B cell (primary cell): ENCODE results near the gene KCNQ2. TPM values are rescaled to one million over a fixed set of nuclear protein-coding genes. Genes with fewer than 3 reads are reported as not detected.
A peak's percentile ranks its signal among the peaks of the same experiment; 100 is the strongest.

Source experiments
- ATAC-seq: fragments of 200-7000 bp; cut with Tn5 transposase; one replicate; pipeline ENCODE4 v1.10.0; 2021; ENCODE audit warnings: low read depth, mild to moderate bottlenecking, moderate number of reproducible peaks, moderate library complexity
- CTCF ChIA-PET: fragments of 350-600 bp; sonication (Branson Sonifier 250); formaldehyde crosslinking; loops from one replicate; lab custom pipeline; 2021; ENCODE audit warnings: antibody characterized with exemption, inconsistent platforms; lab: Charles Lee
- POLR2A ChIA-PET: fragments of 350-600 bp; sonication (Branson Sonifier 250); formaldehyde crosslinking; loops from one replicate; lab custom pipeline; 2021; ENCODE audit warnings: antibody characterized with exemption; lab: Charles Lee
- DNase-seq: peaks from one replicate; pipeline ENCODE4 v3.0.0; 2013
- H2AFZ ChIP-seq: 2 replicates; pipeline ENCODE4 v1.6.1; 2012; ENCODE audit warnings: mild to moderate bottlenecking, low read depth, low read length; ENCODE audit not compliant: insufficient read depth, poor library complexity, severe bottlenecking
- H3K27ac ChIP-seq, 2 donors: 1 replicate in 1 of 2; 2 replicates in 1 of 2; pipeline ENCODE4 v1.5.1; 2012 to 2013; ENCODE audit warnings: low read length in 2 of 2, mild to moderate bottlenecking in 2 of 2, moderate library complexity in 1 of 2
- H3K27me3 ChIP-seq, 4 experiments: fragments of 200-600 bp in 1 of 4; sonication (generic) in 1 of 4; replicated peaks in 1 of 4; 1 replicate in 2 of 4; 2 replicates in 2 of 4; pipeline versions ENCODE4 v1.6.1 to v1.7.0; 2013 to 2016; ENCODE audit warnings: low read length in 3 of 4, mild to moderate bottlenecking in 2 of 4, mixed read lengths in 1 of 4, moderate library complexity in 1 of 4; ENCODE audit not compliant: insufficient read depth in 4 of 4, control insufficient read depth in 3 of 4; ENCODE audit errors: control extremely low read depth in 1 of 4
- H3K36me3 ChIP-seq, 2 experiments: replicated peaks in 1 of 2; 1 replicate in 1 of 2; 2 replicates in 1 of 2; pipeline versions ENCODE4 v1.6.1 to v1.7.1; 2013; ENCODE audit warnings: low read length in 1 of 2; ENCODE audit not compliant: insufficient read depth in 2 of 2, control insufficient read depth in 1 of 2; ENCODE audit errors: control extremely low read depth in 1 of 2, extremely low read depth in 1 of 2
- H3K4me1 ChIP-seq, 2 donors: fragments of 200-600 bp in 1 of 2; sonication (generic) in 1 of 2; 1 replicate in 1 of 2; 2 replicates in 1 of 2; pipeline versions ENCODE4 v1.5.1 to v1.6.1; 2013 to 2017; ENCODE audit warnings: low read length in 2 of 2; ENCODE audit not compliant: control insufficient read depth in 2 of 2, insufficient read depth in 2 of 2
- H3K4me2 ChIP-seq: replicated peaks from 2 replicates; pipeline ENCODE3; 2012; ENCODE audit warnings: mild to moderate bottlenecking, low read depth, low read length; ENCODE audit not compliant: poor library complexity, severe bottlenecking
- H3K4me3 ChIP-seq, 5 experiments: fragments of 200-600 bp in 1 of 5; sonication (generic) in 1 of 5; 1 replicate in 3 of 5; 2 replicates in 2 of 5; pipeline versions ENCODE4 v1.5.1 to v1.7.0; 2011 to 2016; ENCODE audit warnings: low read length in 4 of 5, mild to moderate bottlenecking in 4 of 5, low read depth in 2 of 5, control low read depth in 1 of 5, moderate library complexity in 1 of 5; ENCODE audit not compliant: insufficient read depth in 1 of 5; ENCODE audit errors: control extremely low read depth in 1 of 5, extremely low read depth in 1 of 5
- H3K79me2 ChIP-seq: fragments of 200-600 bp; sonication (generic); one replicate; pipeline ENCODE4 v1.6.0; 2016; ENCODE audit warnings: low read length; ENCODE audit not compliant: control insufficient read depth, insufficient read depth
- H3K9ac ChIP-seq: fragments of 200-600 bp; sonication (generic); 2 replicates; pipeline ENCODE4 v1.6.1; 2017; ENCODE audit warnings: mild to moderate bottlenecking, low read length, moderate library complexity
- H3K9me3 ChIP-seq, 3 donors: one replicate each; pipeline versions ENCODE4 v1.6.1 to v1.7.1; 2013; ENCODE audit warnings: low read length in 2 of 3; ENCODE audit not compliant: control insufficient read depth in 2 of 3, insufficient read depth in 1 of 3; ENCODE audit errors: control extremely low read depth in 1 of 3
- H4K20me1 ChIP-seq: 2 replicates; pipeline ENCODE4 v1.6.0; 2012; ENCODE audit warnings: mild to moderate bottlenecking, low read length; ENCODE audit not compliant: insufficient read depth, control insufficient read depth, poor library complexity, severe bottlenecking
- H3K27ac Mint-ChIP-seq: one replicate; pipeline ENCODE4 v1.8.0; 2021; ENCODE audit warnings: mixed read lengths
- H3K27me3 Mint-ChIP-seq: one replicate; pipeline ENCODE4 v1.8.0; 2021; ENCODE audit warnings: mixed read lengths
- H3K4me1 Mint-ChIP-seq: one replicate; pipeline ENCODE4 v1.8.0; 2021; ENCODE audit warnings: mixed read lengths
- H3K4me3 Mint-ChIP-seq: one replicate; pipeline ENCODE4 v1.8.0; 2021; ENCODE audit warnings: mixed read lengths
- H3K9me3 Mint-ChIP-seq: one replicate; pipeline ENCODE4 v1.8.0; 2022; ENCODE audit warnings: mixed read lengths; ENCODE audit not compliant: insufficient read depth
- CTCF ChIP-seq: fragments of 200-600 bp; IDR thresholded peaks from one replicate; pipeline ENCODE4 v1.8.0; 2022; ENCODE audit warnings: antibody characterized with exemption, mild to moderate bottlenecking
- EZH2 ChIP-seq: IDR thresholded peaks from 2 replicates; pipeline ENCODE4 v1.6.1; 2012; ENCODE audit warnings: borderline replicate concordance, low read depth, mild to moderate bottlenecking, moderate library complexity, low read length; ENCODE audit not compliant: insufficient read depth, poor library complexity, severe bottlenecking
- WGBS: methylation state at CpG from one replicate; pipeline ENCODE4 v1.1.5; 2013; ENCODE audit warnings: missing lambda C conversion rate; ENCODE audit not compliant: insufficient coverage; 5-methylcytosine and 5-hydroxymethylcytosine counted together
- intact Hi-C: fragments of 100-400 bp; cut with micrococcal nuclease; formaldehyde crosslinking; loops from one replicate; pipeline ENCODE4 v1.10.0; 2022
- polyA plus RNA-seq: library from polyadenylated mRNA; depleted of rRNA; stranded (reverse); fragments of >200 nt; gene quantifications from 2 replicates; pipeline ENCODE4 v1.2.3, GENCODE V29; 2012
- total RNA-seq, 2 donors: library from RNA; stranded (reverse); fragments of 120-200 nt in 1 of 2; gene quantifications; 1 replicate in 1 of 2; 2 replicates in 1 of 2; pipeline versions ENCODE4 v1.2.3 to v1.2.4, GENCODE V29; 2013 to 2022

KCNQ2 gene
- total and polyA plus RNA-seq, 2 donors (not counting 1 experiment from before 2014, with no cell fraction given) = 0.12 TPM; not detected in 1

GRCh38 chr20:63519668-63520503 is 47.4 kb upstream of the KCNQ2 start:
- Histone ChIP-seq H3K9me3 (peaks cover 0 to 18% (median 4%) of the 10 kb centered on the region in 3 donors), H3K4me2 (peak overlapping the region; percentile 94), H3K27ac (peak overlapping the region in 1 of 2 donors; percentile 76), H3K79me2 (peaks cover 15% of the 10 kb centered on the region), H3K36me3 (peaks cover 0 to 7% of the 10 kb centered on the region in 2 experiments), H2AFZ (peak overlapping the region; percentile 96), H3K4me1 (peaks cover 16 to 23% of the 10 kb centered on the region in 2 donors), H3K4me3 (peak overlapping the region; percentile 21 to 79 (median 74)), H4K20me1 (peaks cover 29% of the 10 kb centered on the region), H3K9ac (peak overlapping the region; percentile 84), H3K27me3 (peaks cover 0 to 10% (median 3%) of the 10 kb centered on the region in 4 experiments)
- DNase-seq (no peak), ATAC-seq (peak; percentile 57)
- peaks cover 4% of the 10 kb centered on the region for H3K27me3 Mint-ChIP-seq
- ChIA-PET POLR2A (interaction anchor here (1.0 to 2.6 kb wide), 9 partner anchors 10 to 542 kb away, joined by 3 to 42 read pairs (median 6); partner anchors contain the start of genes GMEB2, LIME1, PRPF6 and PTK6), CTCF (interaction anchor here (1.0 to 3.8 kb wide), 5 partner anchors 15 to 454 kb away, joined by 3 to 25 read pairs (median 8); partner anchors contain the start of gene PTK6)
- TF ChIP-seq CTCF (peak; percentile 15), EZH2 (no peak)
- WGBS = 1% methylated on average over 61 of the region's 72 CpGs
- H3K27ac Mint-ChIP-seq = peak overlapping the region; percentile 84
- intact Hi-C loops = loop anchor here (1.0 to 2.0 kb wide), 8 partner anchors 17 to 437 kb away; partner anchors contain the start of genes ARFRP1, EEF1A2, PTK6 and RTEL1
- no peaks in the 10 kb centered on the region for H3K9me3 Mint-ChIP-seq
- peak overlapping the region; percentile 84 for H3K4me3 Mint-ChIP-seq
- H3K4me1 Mint-ChIP-seq = peaks cover 25% of the 10 kb centered on the region
